ENCODE measurements around the gene TIMM23.

Gene TIMM23

DNA sequence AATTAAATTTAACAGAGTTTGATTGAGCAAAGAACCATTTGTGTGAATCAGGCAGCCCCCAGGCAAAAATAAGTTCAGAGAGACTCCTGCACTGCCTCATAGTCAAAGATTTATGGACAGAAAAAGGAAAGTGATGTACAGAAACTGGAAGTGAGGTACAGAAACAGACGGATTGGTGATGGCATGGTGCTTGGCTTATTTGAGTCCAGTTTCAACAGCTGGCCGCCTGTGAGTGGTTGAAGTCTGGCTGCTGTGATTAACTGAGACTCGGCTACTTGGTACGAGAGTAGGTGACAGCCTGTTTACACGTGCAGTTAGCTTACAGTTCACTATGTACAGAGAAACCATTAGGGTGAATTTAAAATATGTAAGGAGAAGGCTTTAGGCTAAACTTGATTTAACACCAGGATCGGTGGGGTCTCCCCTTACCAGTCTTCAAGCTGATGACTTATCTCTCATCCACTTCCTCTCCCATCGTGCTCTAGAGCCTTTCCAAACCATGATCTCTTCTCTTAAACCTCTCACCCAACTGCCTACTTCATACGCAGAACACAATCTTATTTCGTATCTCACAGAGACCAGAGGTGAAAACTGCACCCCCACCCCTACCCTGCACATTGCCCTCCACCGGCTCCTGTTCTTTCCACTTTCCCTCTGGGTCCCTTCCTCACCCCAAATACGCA lies 78.8 kb downstream of the TIMM23 start:
- peak; percentile 19 for DNase-seq (ENCODE audit: low read depth)
- TF ChIP-seq, protein P1, sequence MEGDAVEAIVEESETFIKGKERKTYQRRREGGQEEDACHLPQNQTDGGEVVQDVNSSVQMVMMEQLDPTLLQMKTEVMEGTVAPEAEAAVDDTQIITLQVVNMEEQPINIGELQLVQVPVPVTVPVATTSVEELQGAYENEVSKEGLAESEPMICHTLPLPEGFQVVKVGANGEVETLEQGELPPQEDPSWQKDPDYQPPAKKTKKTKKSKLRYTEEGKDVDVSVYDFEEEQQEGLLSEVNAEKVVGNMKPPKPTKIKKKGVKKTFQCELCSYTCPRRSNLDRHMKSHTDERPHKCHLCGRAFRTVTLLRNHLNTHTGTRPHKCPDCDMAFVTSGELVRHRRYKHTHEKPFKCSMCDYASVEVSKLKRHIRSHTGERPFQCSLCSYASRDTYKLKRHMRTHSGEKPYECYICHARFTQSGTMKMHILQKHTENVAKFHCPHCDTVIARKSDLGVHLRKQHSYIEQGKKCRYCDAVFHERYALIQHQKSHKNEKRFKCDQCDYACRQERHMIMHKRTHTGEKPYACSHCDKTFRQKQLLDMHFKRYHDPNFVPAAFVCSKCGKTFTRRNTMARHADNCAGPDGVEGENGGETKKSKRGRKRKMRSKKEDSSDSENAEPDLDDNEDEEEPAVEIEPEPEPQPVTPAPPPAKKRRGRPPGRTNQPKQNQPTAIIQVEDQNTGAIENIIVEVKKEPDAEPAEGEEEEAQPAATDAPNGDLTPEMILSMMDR (IDR thresholded peaks at IDR 0.05; ENCODE audit: low read length, missing control alignments): no peak
- H3K4me3 ChIP-seq (replicated peaks; ENCODE audit: low read depth, low read length): no peak overlapping the region

DNA sequence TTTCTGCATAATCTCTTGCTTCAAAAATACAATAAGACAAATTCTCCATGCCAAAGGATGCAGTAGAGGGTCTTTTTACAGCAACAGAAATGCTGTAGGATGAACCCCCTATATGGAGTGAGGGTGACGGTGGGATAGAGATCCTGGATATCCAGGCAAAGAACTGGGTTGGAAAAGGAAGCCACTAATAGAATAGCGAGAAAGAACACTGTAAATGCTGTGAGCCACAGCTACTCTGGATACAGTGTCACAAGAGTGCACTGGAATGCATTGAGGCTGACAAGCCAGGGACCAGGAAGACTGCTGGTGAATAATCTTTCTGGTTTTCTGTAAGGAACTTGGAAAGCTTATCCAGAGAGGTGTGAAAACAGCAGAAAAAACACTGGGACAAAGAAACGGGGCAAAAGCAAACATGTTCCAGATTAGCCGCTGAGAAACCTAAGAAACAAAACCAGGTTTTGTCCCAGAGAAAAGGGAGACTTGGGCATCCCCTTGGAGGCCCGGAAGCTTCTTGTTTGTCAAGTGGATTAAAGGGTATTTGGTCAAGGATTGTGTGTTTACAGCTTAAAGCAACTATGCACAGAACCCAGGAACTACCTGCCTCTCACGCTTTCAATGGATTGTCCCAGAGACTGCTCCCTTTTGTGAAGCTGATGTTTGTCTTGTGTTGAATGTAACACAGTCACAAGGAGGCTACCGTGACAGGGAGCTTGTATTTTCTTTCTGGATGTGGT lies 79.9 kb downstream of the TIMM23 start:
- no peak overlapping the region for H3K4me3 ChIP-seq (replicated peaks; ENCODE audit: low read depth, low read length)
- TF ChIP-seq, protein P1 (IDR thresholded peaks at IDR 0.05; ENCODE audit: low read length, missing control alignments): no peak

DNA sequence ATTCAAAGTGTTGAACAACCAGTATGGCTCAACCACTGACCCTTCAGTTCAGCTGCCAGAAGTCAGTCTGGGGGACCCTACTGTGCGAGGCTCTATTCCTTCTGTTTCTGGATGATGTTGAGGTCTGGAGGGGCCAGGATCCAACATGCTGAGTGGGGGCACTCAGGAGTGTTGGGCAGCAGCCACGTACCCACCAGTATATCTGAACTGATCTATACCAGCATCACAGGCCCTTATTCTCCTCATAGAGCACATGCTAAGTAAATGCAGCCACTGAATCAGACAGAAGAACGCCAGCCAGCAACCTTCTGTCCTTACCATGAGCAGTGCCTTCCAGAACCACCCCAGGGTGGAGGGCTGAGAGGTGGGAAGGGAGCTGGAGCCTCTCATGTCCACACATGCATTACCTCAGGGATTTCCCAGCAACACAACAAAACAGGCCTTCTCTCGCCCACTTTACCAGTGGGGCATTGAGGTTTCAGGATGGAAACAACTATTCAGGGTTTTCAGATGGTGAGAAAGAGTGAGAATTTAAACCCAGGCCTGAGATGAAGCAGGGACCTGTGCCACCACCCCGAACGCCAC lies 80.6 kb downstream of the TIMM23 start:
- TF ChIP-seq, protein P1 (IDR thresholded peaks at IDR 0.05; ENCODE audit: low read length, missing control alignments): no peak
- DNase-seq (ENCODE audit: low read depth): no peak
- H3K4me3 ChIP-seq (replicated peaks; ENCODE audit: low read depth, low read length): no peak overlapping the region

More for the DNA sequence above, 79.9 kb downstream of the TIMM23 start:
- DNase-seq (ENCODE audit: low read depth): no peak
